ENCODE measurements around the gene ZEB2. TPM values are rescaled to one million over a fixed set of nuclear protein-coding genes. Genes with fewer than 3 reads are reported as not detected.

The ZEB2 gene
- total RNA-seq, 1 donor from 2014 or later: 0.07 TPM

DNA sequence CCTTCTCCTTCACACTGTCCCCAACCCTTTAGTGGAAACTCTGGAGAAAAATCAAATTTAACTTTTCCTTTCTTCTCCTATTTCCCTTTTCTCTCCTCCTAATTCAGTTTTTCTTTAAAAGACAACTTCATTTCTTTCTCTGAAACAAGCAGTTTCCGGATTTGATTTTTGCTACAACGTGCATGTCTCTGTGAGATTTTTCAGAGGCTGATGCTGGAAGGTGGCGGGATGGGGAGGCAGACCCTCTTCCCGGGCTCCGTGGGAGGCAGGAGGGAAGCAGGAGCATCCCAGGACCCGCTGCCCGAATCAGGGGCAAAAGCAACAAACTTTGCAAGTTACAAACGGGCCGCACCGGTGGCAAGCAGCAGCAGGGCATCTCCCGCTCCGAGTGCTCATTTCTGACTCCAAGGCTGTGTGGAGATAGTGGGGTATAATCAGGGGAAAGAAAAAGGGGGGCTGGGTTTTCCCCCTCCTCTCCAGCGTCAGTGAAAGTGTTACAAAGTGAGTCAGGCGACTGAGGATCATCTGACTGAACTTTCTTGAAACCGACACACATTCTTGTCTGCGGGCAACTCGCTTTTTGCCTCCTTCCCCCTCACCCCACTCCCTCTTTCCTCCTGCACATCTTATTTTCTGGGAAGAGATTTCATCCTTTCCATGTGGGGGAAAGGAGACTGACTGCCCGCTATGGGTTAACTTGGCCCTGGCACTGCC, 6.4 kb downstream of the ZEB2 start:
- Mint-ChIP-seq H3K4me3 (ENCODE audit: low read depth) (no peak overlapping the region), H3K36me3 (ENCODE audit: insufficient read depth) (no peaks in the 10 kb centered on the region), H3K27ac (no peak overlapping the region), H3K9me3 (ENCODE audit: low read depth) (no peaks in the 10 kb centered on the region), H3K4me1 (ENCODE audit: low read depth) (peaks cover 18% of the 10 kb centered on the region), H3K27me3 (peaks cover 79% of the 10 kb centered on the region)
- TF ChIP-seq, protein P1, sequence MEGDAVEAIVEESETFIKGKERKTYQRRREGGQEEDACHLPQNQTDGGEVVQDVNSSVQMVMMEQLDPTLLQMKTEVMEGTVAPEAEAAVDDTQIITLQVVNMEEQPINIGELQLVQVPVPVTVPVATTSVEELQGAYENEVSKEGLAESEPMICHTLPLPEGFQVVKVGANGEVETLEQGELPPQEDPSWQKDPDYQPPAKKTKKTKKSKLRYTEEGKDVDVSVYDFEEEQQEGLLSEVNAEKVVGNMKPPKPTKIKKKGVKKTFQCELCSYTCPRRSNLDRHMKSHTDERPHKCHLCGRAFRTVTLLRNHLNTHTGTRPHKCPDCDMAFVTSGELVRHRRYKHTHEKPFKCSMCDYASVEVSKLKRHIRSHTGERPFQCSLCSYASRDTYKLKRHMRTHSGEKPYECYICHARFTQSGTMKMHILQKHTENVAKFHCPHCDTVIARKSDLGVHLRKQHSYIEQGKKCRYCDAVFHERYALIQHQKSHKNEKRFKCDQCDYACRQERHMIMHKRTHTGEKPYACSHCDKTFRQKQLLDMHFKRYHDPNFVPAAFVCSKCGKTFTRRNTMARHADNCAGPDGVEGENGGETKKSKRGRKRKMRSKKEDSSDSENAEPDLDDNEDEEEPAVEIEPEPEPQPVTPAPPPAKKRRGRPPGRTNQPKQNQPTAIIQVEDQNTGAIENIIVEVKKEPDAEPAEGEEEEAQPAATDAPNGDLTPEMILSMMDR (IDR thresholded peaks at IDR 0.05; ENCODE audit: unreplicated experiment): no peak
- DNase-seq (ENCODE audit: low spot score, unreplicated experiment): no peak

DNA sequence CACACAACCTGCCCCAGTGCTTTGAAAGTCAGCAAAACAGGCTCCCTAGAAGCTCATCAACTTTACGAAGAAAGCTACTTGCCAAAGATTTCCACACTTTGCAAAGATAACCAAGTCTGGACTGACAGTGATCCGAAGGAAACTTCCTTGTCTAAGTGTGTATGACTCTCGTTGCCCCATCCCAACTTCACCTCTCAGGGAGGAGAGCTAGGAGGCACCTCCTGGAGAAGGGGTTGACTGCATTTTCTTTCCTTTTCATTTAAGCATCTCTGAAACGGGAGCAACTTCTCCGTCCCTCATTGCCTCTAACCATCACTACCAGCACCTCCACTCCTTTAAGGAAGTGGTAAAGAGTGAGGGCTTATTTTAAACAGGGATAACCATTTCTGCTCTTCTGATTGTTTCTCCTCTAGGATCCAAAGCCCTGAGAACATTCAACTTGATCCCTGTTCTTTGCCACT, 7.0 kb downstream of the ZEB2 start:
- DNase-seq (ENCODE audit: low spot score, unreplicated experiment): no peak
- TF ChIP-seq, protein P1 (IDR thresholded peaks at IDR 0.05; ENCODE audit: unreplicated experiment): no peak
- H3K36me3 Mint-ChIP-seq (ENCODE audit: insufficient read depth): no peaks in the 10 kb centered on the region
- no peak overlapping the region for H3K27ac Mint-ChIP-seq
- H3K4me1 Mint-ChIP-seq (ENCODE audit: low read depth): peaks cover 21% of the 10 kb centered on the region
- no peak overlapping the region for H3K4me3 Mint-ChIP-seq (ENCODE audit: low read depth)
- H3K9me3 Mint-ChIP-seq (ENCODE audit: low read depth): no peaks in the 10 kb centered on the region
- H3K27me3 Mint-ChIP-seq: peaks cover 86% of the 10 kb centered on the region

DNA sequence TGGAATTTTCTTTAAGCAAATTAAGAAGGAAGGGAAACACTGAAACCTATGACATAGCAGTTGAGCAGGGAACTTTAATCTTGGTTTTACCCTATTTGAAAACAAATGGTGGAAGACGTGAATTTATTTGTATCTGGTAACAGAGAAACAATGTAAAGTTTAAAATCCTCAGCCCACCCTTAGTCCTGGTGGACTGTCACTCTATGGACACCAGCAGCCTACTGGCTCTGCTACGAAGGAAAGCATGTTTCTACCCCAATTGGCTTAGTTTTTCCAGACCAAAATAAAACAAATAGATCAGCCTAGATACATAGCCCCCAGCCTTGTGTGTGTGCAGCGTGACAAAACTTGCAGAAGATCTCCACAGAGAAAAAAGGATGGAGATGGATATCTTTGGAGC, 7.4 kb downstream of the ZEB2 start:
- Mint-ChIP-seq H3K36me3 (ENCODE audit: insufficient read depth) (no peaks in the 10 kb centered on the region), H3K9me3 (ENCODE audit: low read depth) (no peaks in the 10 kb centered on the region), H3K27ac (no peak overlapping the region), H3K4me3 (ENCODE audit: low read depth) (no peak overlapping the region), H3K27me3 (peaks cover 90% of the 10 kb centered on the region), H3K4me1 (ENCODE audit: low read depth) (peaks cover 22% of the 10 kb centered on the region)
- no peak for DNase-seq (ENCODE audit: low spot score, unreplicated experiment)
- TF ChIP-seq, protein P1 (IDR thresholded peaks at IDR 0.05; ENCODE audit: unreplicated experiment): no peak

DNA sequence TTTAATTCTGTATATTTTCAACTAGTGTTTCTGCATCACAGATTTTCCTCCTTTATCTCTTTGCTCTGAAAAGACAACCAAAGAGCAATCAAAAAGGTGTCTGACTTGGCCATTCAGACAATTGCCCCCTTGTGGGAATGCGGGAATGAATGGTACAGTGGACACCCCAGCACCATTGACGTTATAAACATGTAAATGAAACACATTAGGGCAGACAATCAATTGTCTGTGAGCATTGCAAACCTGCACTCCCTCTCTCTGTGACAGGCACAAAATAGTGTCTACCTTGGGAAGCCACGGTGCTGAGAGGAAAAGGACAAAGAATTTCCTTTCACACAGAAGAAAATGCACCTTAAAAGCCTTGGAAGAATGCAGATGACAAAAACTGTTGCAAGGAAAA, 8.0 kb downstream of the ZEB2 start:
- TF ChIP-seq, protein P1 (IDR thresholded peaks at IDR 0.05; ENCODE audit: unreplicated experiment): no peak
- H3K36me3 Mint-ChIP-seq (ENCODE audit: insufficient read depth): no peaks in the 10 kb centered on the region
- H3K4me3 Mint-ChIP-seq (ENCODE audit: low read depth): no peak overlapping the region
- H3K4me1 Mint-ChIP-seq (ENCODE audit: low read depth): peaks cover 25% of the 10 kb centered on the region
- peaks cover 92% of the 10 kb centered on the region for H3K27me3 Mint-ChIP-seq
- DNase-seq (ENCODE audit: low spot score, unreplicated experiment): no peak
- no peaks in the 10 kb centered on the region for H3K9me3 Mint-ChIP-seq (ENCODE audit: low read depth)
- H3K27ac Mint-ChIP-seq: no peak overlapping the region

DNA sequence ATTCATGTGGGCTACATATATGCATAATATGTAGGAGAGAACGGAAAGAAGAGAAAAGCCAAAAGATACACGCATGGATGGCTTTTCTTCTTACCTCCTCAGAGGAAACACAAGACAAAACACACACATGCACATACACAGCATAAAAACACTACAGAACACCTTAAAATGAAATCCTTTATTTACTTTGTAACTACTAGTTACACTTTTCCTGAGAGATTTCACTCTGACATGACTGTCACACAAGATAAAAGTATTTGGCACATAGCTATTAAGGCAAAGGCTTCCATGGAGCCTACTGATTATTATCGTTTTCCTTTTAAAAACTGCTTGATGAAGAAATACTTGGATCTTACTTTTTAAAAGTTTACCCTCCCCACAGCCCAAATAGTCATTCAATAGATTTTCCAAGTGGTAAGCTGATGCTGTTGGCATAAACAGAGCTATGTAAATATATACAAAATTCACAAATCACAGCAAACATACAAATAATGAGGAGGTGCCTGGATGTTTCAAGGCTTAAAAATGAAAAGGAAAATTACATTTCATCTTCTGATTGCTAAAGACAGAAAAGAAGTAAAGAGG, 8.6 kb downstream of the ZEB2 start:
- Mint-ChIP-seq H3K4me3 (ENCODE audit: low read depth) (no peak overlapping the region), H3K27ac (no peak overlapping the region), H3K27me3 (peaks cover 92% of the 10 kb centered on the region), H3K9me3 (ENCODE audit: low read depth) (no peaks in the 10 kb centered on the region), H3K36me3 (ENCODE audit: insufficient read depth) (no peaks in the 10 kb centered on the region), H3K4me1 (ENCODE audit: low read depth) (peaks cover 25% of the 10 kb centered on the region)
- TF ChIP-seq, protein P1 (IDR thresholded peaks at IDR 0.05; ENCODE audit: unreplicated experiment): no peak
- no peak for DNase-seq (ENCODE audit: low spot score, unreplicated experiment)
